Measurements from ENCODE around the gene RNF208. TPM values are rescaled to one million over a fixed set of nuclear protein-coding genes. Genes with fewer than 3 reads are reported as not detected.
A peak's percentile ranks its signal among the peaks of the same experiment; 100 is the strongest.

Gene RNF208
- total and polyA plus RNA-seq, 7 donors, result 4.8 to 12.8 (median 6.4) TPM

DNA sequence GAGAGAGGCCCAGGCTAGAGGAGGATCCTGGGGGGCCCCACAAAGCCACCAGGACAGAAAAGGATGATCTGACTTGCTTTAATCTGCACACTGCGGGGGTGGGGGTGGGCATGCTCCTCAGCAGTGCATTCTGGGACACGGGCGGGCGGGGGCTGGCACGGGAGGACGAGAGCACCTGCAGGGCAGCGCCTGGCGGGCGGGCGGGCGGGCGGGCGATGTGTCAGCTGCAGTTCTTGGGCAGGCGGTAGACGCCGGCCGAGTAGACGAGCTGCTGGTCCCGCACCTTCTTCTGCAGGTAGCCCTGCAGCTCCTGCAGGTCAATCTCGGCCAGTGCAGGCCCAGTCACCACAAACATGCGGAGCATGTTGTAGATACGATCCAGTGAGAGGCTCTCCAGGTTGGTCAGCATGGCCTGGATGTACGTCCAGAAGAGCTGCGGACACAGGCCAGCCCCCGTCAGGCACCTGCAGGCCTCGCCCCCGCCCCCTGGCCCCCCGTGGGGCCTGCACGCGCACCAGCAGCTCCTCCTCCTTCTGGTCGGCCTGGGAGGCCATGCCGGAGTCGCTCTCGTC, 47.2 kb downstream of the RNF208 start:
- peaks cover 0 to 17% (median 0%) of the 10 kb centered on the region in 3 donors for H3K27me3 ChIP-seq (ENCODE audit: insufficient read depth in 3 of 3, low read length in 2 of 3)
- WGBS, 3 donors, result 30 to 53% (median 40%) methylated on average over 22 to 34 of the region's 34 CpGs
- DNase-seq, result no peak
- no peak overlapping the region for H3K4me3 ChIP-seq
- TF ChIP-seq, protein P1, sequence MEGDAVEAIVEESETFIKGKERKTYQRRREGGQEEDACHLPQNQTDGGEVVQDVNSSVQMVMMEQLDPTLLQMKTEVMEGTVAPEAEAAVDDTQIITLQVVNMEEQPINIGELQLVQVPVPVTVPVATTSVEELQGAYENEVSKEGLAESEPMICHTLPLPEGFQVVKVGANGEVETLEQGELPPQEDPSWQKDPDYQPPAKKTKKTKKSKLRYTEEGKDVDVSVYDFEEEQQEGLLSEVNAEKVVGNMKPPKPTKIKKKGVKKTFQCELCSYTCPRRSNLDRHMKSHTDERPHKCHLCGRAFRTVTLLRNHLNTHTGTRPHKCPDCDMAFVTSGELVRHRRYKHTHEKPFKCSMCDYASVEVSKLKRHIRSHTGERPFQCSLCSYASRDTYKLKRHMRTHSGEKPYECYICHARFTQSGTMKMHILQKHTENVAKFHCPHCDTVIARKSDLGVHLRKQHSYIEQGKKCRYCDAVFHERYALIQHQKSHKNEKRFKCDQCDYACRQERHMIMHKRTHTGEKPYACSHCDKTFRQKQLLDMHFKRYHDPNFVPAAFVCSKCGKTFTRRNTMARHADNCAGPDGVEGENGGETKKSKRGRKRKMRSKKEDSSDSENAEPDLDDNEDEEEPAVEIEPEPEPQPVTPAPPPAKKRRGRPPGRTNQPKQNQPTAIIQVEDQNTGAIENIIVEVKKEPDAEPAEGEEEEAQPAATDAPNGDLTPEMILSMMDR (IDR thresholded peaks at IDR 0.05), result no peak
- intact Hi-C loops (cut with DNase I), result no loop called here
- H3K9me3 ChIP-seq, result no peaks in the 10 kb centered on the region
- H3K4me1 ChIP-seq, result peaks cover 2% of the 10 kb centered on the region
- H3K27ac ChIP-seq, result no peak overlapping the region
- peak in 1 of 4 donors; percentile 3 for ATAC-seq
- peaks cover 0 to 31% of the 10 kb centered on the region in 2 donors for H3K36me3 ChIP-seq (ENCODE audit: insufficient read depth in 1 of 2, low read depth in 1 of 2)

DNA sequence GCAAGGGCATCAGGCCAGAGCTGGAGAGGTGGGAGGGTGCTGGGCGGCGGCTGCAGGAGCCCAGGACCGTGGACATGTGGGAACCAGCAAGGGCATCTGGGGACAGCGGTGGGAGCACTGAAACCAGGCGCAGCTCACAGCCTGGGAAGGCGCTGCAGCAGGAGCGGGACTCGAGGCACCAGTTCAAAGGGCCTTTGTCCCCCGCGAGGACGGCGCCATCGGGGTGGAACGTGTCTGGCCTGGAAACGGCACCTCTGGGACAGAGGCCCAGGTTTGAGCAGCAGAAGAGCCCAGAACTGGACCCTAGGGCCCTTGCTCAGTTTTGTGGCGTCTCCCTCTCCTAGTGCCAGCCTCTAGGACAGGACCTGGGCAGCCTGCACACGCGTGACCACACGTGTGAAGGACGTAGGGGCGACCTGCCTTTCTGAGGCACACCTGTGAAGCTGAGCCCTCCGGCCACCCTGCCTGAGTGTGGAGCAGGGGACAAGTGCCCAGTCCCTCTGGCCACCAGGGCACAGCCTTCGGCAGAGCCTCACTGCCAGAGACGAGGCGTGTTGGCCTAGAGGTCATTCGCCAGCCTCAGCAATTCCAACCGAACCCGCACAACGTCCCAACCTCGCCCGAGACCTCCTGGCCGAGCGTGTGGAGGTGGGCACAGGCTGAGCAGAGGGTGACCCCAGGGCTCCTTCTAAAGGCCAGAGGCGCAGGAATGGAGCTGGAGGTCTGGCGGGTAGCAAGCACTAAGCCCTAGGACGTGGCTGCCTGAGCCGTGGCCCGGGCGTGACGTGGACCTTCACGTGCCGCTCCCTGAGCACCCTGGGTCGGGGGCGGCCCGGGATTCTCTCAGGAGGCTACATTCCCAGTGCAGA, 48.0 kb downstream of the RNF208 start:
- DNase-seq (no peak), ATAC-seq (peak in 1 of 4 donors; percentile 7)
- H3K27me3 ChIP-seq (ENCODE audit: insufficient read depth in 3 of 3, low read length in 2 of 3), result peaks cover 0 to 24% (median 0%) of the 10 kb centered on the region in 3 donors
- H3K4me1 ChIP-seq, result peaks cover 10% of the 10 kb centered on the region
- no peaks in the 10 kb centered on the region for H3K9me3 ChIP-seq
- 73 to 79% (median 76%) methylated on average over 43 to 45 of the region's 45 CpGs for WGBS, 3 donors
- TF ChIP-seq, protein P1 (IDR thresholded peaks at IDR 0.05), result no peak
- H3K36me3 ChIP-seq (ENCODE audit: insufficient read depth in 1 of 2, low read depth in 1 of 2), result peaks cover 0 to 23% of the 10 kb centered on the region in 2 donors
- intact Hi-C loops (cut with DNase I), result no loop called here
- H3K27ac ChIP-seq, result no peak overlapping the region
- H3K4me3 ChIP-seq, result no peak overlapping the region

GRCh38 chr9:137172901-137173795, 48.9 kb downstream of the RNF208 start:
- ATAC-seq (no peak), DNase-seq (no peak)
- TF ChIP-seq, protein P1 (IDR thresholded peaks at IDR 0.05), result no peak
- Histone ChIP-seq H3K27ac (no peak overlapping the region), H3K27me3 (ENCODE audit: insufficient read depth in 3 of 3, low read length in 2 of 3) (peaks cover 0 to 33% (median 8%) of the 10 kb centered on the region in 3 donors), H3K9me3 (no peaks in the 10 kb centered on the region), H3K36me3 (ENCODE audit: insufficient read depth in 1 of 2, low read depth in 1 of 2) (peaks cover 0 to 14% of the 10 kb centered on the region in 2 donors), H3K4me1 (peaks cover 17% of the 10 kb centered on the region), H3K4me3 (no peak overlapping the region)
- intact Hi-C loops (cut with DNase I), result no loop called here
- 45 to 54% (median 52%) methylated on average over 19 to 21 of the region's 21 CpGs for WGBS, 3 donors

DNA sequence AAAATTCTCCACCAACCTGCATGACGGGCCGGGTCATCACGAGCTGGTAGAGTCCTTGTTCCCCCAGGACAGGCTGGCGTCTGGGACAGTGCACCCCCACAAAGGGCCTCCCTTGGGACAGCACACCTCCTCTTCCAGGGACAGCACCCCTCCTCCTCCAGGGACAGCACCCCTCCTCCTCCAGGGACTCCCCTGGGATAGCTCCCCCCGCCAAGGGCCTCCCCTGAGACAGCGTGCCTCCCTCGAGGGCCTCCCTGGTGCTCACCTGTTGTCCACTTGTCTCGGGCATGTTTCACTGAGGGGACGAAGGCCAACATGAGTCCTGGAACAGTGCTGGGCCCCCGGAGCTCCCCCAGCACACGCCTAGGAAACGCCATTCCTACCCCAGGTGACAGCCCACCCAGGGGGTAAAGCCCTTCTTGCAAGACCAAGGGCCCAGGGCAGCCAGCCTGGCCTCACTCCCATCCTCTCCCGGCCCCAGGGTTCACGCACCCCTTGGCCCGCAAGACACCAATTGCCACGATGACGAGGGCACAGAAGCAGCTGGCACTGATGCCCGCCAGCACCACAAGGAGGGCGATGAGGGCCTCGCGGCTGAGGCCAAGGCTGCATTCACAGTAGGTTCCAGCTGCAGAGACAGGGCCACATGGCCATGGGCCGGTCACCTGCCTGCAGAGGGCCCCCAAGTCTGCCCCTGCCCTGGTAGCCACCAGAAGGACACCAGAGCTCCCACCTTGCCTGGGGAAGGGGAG, 50.7 kb downstream of the RNF208 start:
- TF ChIP-seq, protein P1 (IDR thresholded peaks at IDR 0.05), result no peak
- no peak for ATAC-seq
- Histone ChIP-seq H3K4me1 (peaks cover 23% of the 10 kb centered on the region), H3K36me3 (ENCODE audit: insufficient read depth in 1 of 2, low read depth in 1 of 2) (no peaks in the 10 kb centered on the region), H3K4me3 (no peak overlapping the region), H3K9me3 (no peaks in the 10 kb centered on the region), H3K27me3 (ENCODE audit: insufficient read depth in 3 of 3, low read length in 2 of 3) (peaks cover 0 to 51% (median 21%) of the 10 kb centered on the region in 3 donors), H3K27ac (no peak overlapping the region)
- no peak for DNase-seq
- 52 to 60% (median 54%) methylated on average over 22 of the region's 22 CpGs for WGBS, 3 donors
- intact Hi-C loops (cut with DNase I), result no loop called here
